Measurements from ENCODE around the gene VILL.
A peak's percentile ranks its signal among the peaks of the same experiment; 100 is the strongest.
"Not testable (repeated sequence)": the region's sequence is repeated elsewhere in the genome, so short reads cannot be mapped to it uniquely, and the experiment has no call there.

VILL gene

DNA sequence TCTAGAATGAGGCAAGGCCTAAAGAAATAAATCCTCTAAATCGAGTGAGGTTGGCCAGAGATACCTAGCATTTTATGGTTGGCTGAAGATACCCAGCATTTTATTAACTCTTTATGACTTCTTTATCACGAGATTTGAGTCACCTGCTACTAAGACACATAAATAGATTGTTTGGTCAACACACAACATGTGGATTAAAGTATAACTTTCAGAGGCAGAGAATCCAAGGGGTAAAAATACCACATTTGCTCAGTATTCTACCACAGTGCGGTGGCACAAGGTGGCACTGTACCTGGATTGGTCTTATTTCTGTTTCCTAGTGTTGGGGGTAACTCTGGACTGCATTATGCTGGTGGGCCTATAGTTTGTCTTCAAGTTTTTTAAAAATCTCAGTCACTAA lies 27.0 kb upstream of the VILL start:
- DNase-seq (ENCODE audit: low read depth), result no peak

GRCh38 chr3:37964146-37964545 lies 26.4 kb upstream of the VILL start:
- DNase-seq (ENCODE audit: low read depth), result no peak

DNA sequence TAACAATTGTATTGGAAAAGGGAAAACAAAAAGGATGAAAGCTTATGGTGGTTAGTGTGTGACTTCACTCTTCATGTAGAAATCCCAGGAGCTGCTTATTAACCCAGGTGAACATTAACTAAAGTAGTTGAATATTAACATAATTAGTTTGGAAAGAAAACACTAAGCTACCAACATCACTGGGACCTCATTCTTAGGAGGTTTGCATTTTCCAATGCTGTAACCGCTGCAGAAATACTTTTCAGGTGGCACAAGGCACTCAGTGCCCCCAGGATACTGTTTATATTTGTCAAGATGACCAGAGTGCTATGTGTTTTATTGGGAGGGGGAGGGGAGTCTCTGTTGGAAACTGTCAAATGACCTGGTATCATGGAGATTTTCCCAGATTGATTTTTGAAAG lies 25.9 kb upstream of the VILL start:
- DNase-seq (ENCODE audit: low read depth), result no peak

- DNase-seq (ENCODE audit: low read depth), result peak; percentile 25
These were observed 23.2 kb upstream of the VILL start for GRCh38 chr3:37967260-37967881.

- DNase-seq (ENCODE audit: low read depth), result no peak
These were observed 22.4 kb upstream of the VILL start for GRCh38 chr3:37968199-37968598.

GRCh38 chr3:37968813-37969595 lies 21.6 kb upstream of the VILL start:
- no peak for DNase-seq (ENCODE audit: low read depth)

DNA sequence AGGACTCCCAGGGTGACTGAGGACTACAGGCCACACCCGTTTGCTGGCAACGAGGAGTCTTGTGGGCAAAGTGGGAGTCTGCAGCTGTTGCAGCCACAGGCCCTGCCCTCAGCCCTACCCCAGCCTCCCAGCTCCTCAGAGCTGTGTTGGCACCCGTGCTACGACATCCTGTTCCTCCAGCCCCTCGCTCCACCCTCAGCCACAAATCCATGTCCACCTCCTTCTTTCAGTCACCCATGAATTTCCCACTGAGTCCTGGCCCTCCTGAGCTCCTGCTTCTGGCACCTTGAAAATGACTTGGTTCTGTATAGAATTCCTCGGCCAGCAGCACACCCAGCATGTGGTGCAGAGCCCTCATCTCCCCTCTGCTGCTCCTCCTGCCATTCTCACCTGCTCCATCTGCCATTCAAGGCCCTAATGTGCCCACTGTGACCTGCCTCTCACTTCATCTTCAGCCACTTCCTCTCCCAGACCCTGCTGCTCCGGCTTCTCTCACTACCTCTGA lies 20.9 kb upstream of the VILL start:
- DNase-seq (ENCODE audit: low read depth), result no peak

- no peak for DNase-seq (ENCODE audit: low read depth)
These were observed 19.8 kb upstream of the VILL start for GRCh38 chr3:37970802-37971201.

GRCh38 chr3:37971467-37971866 lies 19.1 kb upstream of the VILL start:
- no peak for DNase-seq (ENCODE audit: low read depth)

DNA sequence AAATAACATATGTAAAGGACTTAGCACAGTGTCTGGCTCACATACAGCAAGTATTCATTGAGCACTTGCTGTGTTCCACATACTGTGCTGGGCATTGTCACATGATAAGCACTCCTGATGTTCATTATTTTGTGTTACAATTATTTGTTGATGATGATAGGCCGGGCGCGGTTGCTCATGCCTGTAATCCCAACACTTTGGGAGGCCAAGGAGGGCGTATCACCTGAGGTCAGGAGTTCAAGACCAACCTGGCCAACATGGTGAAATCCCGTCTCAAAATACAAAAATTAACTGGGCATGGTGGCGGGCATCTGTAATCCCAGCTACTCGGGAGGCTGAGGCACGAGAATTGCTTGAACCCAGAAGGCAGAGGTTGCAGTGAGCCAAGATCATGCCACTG lies 18.5 kb upstream of the VILL start:
- DNase-seq (ENCODE audit: low read depth), result not testable (repeated sequence)

DNA sequence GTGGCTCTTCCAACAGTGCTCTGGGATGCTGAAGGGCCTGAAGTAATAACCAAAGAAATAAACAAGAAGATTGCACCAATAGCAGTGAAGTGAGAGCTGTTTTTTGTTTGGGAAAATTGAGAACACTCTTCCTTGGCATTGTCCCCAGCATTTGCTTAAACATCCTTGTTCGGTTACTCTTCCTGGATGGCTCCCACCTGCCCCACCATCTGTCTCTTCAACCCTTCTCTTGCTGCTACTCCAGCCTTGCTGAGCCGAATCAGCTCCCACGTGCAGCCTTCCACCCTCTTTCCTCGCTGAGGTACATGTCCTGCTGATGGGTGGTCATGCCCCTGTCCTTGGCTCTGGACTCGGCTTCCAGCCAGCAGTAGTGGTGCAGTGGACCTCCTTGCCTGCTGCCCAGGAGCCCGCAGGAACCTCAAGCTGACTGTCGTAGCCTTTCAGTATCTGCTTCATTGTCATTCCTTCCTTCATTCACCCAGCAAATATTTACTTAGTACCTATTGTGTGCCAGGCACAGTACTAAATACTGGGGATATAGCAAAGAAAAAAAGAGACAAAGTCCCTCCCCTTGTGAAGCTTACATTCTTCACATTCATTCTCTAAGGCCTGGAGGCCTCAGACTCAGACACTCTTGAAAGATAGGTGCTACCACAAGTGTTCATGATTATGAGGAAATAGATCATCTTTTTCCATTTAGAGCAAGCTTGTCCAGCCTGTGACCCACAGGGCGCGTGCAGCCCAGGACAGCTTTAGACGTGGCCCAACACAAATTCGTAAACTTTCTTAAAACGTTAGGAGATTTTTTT lies 17.1 kb upstream of the VILL start:
- no peak for DNase-seq (ENCODE audit: low read depth)

- peak; percentile 49 for DNase-seq (ENCODE audit: low read depth)
These were observed 16.2 kb upstream of the VILL start for GRCh38 chr3:37974121-37975083.

GRCh38 chr3:37979541-37980461 lies 10.8 kb upstream of the VILL start:
- DNase-seq (ENCODE audit: low read depth), result no peak

DNA sequence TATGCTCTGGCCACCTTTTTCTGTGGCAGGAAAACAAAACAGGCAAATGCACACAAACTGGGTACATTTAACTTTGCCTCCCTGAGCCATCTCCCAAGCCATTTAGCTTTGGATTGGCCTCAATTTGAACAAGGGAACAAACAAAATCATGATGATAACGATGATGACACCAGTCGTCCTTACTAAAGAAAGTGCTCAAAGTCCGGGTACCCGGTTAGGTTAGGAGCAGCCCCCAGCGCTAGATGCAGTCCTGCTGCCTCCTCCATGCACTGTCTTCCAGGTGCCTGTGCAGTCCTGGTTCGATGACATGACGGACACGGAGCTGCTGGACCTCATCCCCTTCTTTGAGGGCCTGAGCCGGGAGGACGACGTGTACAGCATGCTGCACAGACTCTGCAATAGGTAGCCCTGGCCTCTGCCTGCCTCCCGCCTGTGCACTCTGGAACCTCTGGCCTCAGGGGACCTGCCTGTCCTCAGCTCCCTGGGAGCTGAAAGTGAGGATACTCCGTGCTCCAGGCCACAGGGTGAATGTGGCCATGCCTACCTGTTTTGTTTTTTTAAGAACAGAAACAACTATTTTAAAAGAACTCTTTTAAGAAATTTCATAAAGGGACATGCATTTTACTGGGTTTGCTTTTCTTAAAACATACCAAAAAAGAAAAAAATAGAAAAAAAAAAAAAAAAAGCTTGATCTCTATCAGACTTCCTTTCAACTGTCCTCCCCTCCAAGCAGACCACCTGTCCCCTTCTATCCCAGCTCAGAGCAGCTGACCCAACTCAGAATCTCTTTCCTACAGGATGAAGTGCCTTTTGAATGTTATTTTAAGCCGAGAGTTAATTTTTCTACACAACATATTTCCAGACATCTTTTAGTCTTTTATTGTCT lies 9.9 kb upstream of the VILL start:
- DNase-seq (ENCODE audit: low read depth), result no peak

- DNase-seq (ENCODE audit: low read depth), result no peak
These were observed 9.3 kb upstream of the VILL start for GRCh38 chr3:37981348-37981664.

DNA sequence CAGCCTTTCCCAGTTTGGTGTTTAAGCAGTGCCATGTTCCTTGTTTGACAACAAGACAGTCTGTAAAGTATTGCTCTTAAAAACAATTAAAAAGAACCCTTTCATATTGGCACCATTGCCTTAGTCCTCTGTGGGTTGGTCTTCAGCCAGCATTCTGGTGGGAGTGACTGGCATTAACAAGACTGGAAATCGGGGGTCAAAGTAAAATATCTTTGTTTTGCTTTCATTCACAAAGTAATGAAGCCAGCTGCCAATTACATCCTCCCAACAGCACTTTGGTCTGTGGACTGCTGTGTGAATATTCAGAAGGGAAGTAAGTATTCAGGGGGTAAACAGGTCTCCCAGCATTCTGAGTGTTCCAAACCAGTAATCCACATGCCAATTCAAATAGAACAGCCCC lies 8.3 kb upstream of the VILL start:
- DNase-seq (ENCODE audit: low read depth), result no peak

GRCh38 chr3:37984051-37984450 lies 6.5 kb upstream of the VILL start:
- DNase-seq (ENCODE audit: low read depth), result no peak

DNA sequence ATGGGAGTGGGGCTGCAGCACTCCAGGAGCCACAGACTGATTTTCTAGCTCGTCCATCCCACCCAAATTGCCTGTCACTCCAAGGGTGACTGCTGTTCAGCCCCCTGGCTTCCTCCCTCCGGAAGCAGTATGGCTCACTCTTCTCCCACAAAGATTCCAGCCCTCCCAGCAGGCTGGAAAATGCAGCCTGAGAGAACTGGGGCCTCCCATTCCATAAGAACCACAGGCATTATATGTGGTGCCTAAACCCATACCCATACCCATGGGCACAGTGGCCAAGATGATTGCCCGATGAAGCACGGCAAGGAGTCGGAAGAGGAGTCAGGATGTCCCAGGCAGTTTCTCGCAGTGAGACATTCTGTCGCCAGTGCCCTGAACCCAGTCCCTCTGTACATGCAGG lies 6.0 kb upstream of the VILL start:
- no peak for DNase-seq (ENCODE audit: low read depth)

- no peak for DNase-seq (ENCODE audit: low read depth)
These were observed 4.8 kb upstream of the VILL start for GRCh38 chr3:37985637-37986320.

Measured in activated gamma-delta T cell treated with anti-CD3 and anti-CD28 coated beads, Interleukin-2, amount 50 U/mL, for 16 hours (primary cell).